Fibroblast of peridontal ligament (primary cell): ENCODE results near the gene YARS1.
"Not testable (repeated sequence)": the region's sequence is repeated elsewhere in the genome, so short reads cannot be mapped to it uniquely, and the experiment has no call there.

Source experiments
- DNase-seq: peaks from one replicate; pipeline ENCODE4 v3.0.0-alpha.2; 2010; ENCODE audit errors: extremely low read depth

Gene YARS1

DNA sequence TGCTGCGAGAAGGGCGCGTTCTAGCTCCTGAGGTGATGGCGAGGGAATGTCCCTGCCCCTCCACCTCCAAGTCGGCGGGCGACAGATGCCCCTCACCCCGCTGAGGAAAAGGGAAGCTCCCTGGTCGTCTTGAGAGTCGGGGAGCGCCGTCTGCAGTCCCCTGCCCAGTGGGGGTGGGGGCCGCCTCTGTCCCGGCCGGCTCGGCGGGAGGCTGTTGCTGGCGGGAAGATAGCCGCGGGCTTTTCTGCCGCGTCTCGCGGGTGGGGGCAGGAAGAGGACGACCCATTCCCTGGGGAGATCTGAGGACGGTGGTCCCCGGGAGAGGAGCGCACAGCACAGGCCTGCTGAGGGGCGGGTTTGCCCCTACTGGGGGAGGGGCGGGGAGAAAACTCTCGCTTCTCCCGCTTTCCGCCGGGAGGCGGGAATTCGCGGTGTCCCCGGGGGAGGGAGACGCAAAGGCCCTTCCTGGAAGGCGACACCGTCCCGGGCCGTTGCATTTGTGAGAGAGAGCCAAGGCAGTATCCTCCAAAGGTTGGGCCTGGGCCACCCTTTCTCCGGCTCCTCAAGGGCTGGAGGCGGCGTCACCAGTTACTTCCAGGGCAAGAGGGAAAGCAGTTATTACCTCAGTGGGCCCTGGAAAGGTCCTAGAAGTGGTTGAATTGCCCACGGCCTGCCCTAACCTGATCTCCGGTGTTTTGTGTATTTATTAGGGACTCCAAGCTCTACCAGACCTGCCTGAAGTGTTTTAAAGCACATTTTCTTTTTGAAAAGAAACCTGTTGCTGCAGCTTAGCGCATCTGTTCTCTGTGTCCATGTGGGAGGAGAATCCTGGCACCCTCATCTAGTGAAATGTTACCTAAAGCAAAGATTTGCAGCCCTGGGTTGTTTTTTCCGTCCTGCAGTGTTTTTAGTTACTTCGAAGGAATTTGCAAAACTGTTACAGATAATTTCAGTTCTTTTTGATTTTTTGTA lies 943 bp upstream of the YARS1 start:
- peak; percentile 33 for DNase-seq

- DNase-seq: peak; percentile 45
Observed at GRCh38 chr1:32816676-32817158, 441 bp downstream of the YARS1 start.

GRCh38 chr1:32813941-32814739 lies 3.0 kb downstream of the YARS1 start:
- DNase-seq: no peak

DNA sequence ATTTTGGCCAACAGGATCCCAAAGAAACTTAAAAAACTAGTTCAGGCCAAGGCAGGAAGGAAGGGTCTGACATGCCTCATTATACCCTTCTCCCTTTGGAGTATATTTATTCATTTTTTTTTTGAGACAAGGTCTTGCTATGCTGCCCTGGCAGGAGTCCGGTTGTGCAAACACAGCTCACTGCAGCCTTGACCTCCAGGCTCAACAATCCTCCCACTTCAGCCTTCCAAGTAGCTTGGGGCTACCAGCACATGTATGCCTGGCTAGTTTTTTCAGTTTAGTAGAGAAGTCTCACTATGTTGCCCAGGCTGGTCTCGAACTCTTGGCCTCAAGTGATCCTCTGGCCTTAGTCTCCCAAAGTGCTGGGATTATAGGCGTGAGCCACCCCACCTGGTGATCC lies 5.2 kb downstream of the YARS1 start:
- no peak for DNase-seq

DNA sequence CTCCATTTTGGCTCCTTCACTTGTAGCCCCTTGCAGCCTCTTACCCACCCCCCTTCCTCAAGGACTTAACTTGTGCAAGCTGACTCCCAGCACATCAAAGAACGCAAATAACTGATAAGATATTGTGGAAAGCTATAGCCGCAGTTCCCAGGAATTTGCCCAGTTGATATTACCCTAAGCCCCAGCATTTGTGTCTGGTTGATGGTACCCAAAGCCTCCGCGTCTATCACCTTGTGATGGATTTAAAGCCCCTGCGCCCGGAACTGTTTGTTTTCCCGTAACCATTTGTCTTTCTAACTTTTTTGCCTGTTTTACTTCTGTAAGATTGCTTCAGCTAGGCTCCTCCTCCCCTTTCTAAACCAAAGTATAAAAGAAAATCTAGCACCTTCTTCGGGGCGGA lies 5.9 kb downstream of the YARS1 start:
- DNase-seq: no peak

DNA sequence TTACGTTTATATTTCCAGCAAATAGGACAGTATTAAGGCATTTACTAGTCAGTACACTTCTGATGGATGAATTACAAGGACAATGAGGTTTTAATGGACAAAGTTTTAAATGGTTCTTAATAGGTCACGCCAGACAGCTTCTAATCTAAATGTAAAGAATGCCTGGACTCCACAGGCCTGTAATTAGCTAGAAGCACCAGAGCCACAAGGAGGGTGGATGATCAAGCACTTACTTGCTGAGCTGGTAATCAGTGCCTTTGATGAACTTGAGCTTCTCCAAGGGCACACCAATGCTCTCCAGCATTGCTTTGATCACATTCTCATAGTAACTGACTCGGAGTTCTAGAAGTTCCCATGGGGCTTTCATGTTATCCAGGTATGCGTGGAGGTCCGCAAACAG lies 6.8 kb downstream of the YARS1 start:
- no peak for DNase-seq

- DNase-seq: no peak
Observed at GRCh38 chr1:32808580-32808979, 8.6 kb downstream of the YARS1 start.

DNA sequence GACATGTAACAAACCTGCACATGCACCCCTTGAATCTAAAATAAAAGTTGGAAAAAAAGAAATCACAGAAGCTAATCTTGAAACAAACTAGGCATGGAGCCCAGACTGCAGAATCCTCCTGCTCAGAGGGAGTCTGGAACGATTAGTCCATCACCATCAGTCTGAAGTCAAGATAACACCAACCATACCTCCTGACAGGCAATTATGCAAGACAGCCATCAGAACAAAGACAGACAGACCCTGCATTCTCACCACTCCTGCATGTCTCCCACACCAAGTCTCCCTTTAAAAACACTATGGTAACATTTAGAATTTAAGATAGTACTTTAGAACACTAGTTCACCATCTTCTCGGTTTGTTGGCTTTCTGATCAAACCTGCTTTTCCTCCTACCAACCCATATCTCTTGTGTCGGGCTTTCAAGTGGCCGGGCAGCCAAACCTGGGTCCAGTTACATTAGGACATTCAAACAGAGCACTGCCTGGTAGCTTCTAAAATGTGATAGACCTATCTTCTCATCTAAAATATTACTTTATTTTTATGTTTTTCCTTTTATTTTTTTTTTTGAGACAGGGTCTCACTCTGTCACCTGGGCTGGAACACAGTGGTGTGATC lies 10.1 kb downstream of the YARS1 start:
- DNase-seq: no peak

DNA sequence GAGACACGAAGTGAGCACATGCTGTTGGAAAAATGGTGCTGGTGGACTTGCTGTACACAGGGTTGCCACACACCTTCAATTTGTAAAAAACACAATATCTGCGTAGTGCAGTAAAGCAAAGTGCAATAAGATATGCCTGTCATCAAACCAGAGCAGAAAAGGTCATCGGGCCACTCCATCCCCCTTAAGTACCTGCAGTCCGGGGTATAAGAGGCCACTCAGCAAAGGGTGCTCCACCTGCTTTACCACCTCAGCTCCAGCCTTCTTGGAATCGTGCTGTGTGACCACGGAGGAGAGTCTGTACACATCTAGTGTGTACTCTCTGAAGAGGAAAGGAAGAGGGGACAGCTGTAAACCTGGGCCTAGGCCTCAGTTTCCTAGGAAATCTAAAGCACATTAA lies 10.9 kb downstream of the YARS1 start:
- no peak for DNase-seq

GRCh38 chr1:32804460-32804859 lies 12.7 kb downstream of the YARS1 start:
- not testable (repeated sequence) for DNase-seq

GRCh38 chr1:32801096-32801715 lies 16.0 kb downstream of the YARS1 start:
- DNase-seq: peak; percentile 35

- no peak for DNase-seq
Observed at GRCh38 chr1:32798679-32799416, 18.3 kb downstream of the YARS1 start.

DNA sequence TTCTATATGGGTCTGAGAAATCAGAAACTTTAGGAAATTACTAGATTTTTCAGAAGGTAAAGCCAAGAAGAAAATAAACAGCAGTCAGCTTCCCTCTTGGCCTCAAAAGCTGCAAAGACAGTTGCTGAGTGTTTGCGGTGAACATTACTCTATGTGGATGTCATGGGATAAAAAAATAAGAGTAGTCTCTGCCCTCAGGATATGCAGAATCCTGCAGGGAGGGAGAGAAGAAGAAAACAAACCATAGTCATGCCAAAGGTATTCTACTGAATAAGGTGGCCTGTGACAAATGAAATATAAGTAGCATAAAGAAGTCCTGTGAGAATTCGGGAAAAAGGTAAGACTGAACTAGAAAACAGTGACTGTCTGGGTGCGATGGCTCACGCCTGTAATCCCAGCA lies 19.0 kb downstream of the YARS1 start:
- no peak for DNase-seq

GRCh38 chr1:32797456-32797855 lies 19.7 kb downstream of the YARS1 start:
- no peak for DNase-seq

DNA sequence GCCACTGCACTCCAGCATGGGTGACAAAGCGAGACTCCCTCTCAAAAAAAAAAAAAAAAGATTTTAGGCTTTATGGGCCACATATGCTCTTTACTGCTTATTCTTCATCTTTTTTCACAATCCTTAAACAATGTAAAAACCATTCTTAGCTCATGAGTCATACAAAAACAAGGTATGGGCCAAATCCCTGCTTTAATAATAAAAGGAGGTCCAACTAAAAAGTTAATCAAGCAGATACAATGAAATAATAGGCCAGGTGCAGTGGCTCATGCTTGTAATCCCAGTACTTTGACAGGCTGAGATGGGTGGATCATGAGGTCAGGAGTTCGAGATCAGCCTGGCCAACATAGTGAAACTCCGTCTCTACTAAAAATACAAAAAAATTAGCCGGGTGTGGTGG lies 21.4 kb downstream of the YARS1 start:
- peak; percentile 36 for DNase-seq

GRCh38 chr1:32791881-32792280 lies 25.3 kb downstream of the YARS1 start:
- peak; percentile 47 for DNase-seq

DNA sequence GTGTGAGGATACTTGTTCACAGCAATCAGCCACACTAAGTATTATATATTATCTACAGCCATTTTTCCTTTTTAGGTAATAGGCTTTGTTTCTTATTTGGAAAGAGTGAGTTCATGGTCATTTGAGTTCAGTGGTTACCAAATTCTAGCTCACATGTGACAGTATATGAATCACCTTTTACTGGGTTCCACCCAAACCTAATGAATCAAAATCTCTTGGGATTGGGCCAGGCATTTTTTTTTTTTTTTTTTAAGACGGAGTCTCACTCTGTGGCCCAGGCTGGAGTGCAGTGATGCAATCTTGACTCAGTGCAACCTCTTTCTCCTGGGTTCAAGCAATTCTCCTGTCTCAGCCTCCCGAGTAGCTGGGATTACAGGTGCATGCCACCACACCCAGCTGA lies 27.8 kb downstream of the YARS1 start:
- DNase-seq: peak; percentile 92

GRCh38 chr1:32786856-32787255 lies 30.3 kb downstream of the YARS1 start:
- DNase-seq: peak; percentile 53

DNA sequence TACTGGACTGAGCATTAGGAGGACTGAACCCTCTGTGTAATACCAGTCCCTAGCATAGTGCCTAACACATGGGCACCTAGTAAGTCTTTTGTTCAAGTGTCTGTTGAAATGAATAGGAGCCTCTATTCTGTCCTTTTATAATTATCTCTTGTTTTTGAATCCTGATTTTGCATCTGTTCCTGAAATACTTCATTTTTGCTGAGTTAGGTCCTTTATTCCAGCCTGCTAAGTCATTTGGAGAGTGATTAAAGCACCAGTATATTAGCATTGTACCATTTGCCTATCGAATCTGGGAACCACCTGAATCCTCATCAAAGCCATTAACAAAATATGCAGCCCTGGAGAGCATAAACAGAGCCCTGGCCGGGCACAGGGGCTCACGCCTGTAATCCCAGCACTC lies 32.3 kb downstream of the YARS1 start:
- DNase-seq: no peak

GRCh38 chr1:32783851-32784250 lies 33.3 kb downstream of the YARS1 start:
- no peak for DNase-seq

GRCh38 chr1:32782086-32782485 lies 35.1 kb downstream of the YARS1 start:
- no peak for DNase-seq
